GM12878 (cell line): Measurements from ENCODE around the gene B9D2. TPM values are rescaled to one million over a fixed set of nuclear protein-coding genes. Genes with fewer than 3 reads are reported as not detected.
A peak's percentile ranks its signal among the peaks of the same experiment; 100 is the strongest.

Experiments
- BACH1 ChIP-seq: fragments of 450-650 bp; IDR thresholded peaks from 2 replicates; pipeline ENCODE4 v1.6.1; 2017; ENCODE audit warnings: mild to moderate bottlenecking, borderline replicate concordance
- BHLHE40 ChIP-seq, 2 experiments: fragments of 450-650 bp in 1 of 2; IDR thresholded peaks; 2 replicates each; pipeline ENCODE4 v1.6.1; 2011 to 2017; ENCODE audit warnings: low read depth in 2 of 2, borderline replicate concordance in 1 of 2, improper control_type of control experiment in 1 of 2, low read length in 1 of 2, mild to moderate bottlenecking in 1 of 2
- CBFB ChIP-seq: IDR thresholded peaks from 2 replicates; pipeline ENCODE4 v1.6.1; 2016; ENCODE audit warnings: antibody characterized with exemption, low read depth
- EZH2 ChIP-seq: IDR thresholded peaks from 2 replicates; pipeline ENCODE4 v1.6.1; 2012; ENCODE audit warnings: low read depth, mild to moderate bottlenecking, control low read depth, inconsistent platforms, low read length, borderline replicate concordance; ENCODE audit not compliant: control insufficient read depth
- FOS ChIP-seq: IDR thresholded peaks from 3 replicates; pipeline ENCODE4 v1.6.1; 2011; ENCODE audit warnings: borderline replicate concordance; ENCODE audit not compliant: insufficient read length; ENCODE audit errors: extremely low read depth
- FOXK2 ChIP-seq: fragments of 450-650 bp; IDR thresholded peaks from 2 replicates; pipeline ENCODE4 v1.6.1; 2017; ENCODE audit warnings: mild to moderate bottlenecking, moderate library complexity
- HCFC1 ChIP-seq: fragments of 150-350 bp; IDR thresholded peaks from 2 replicates; pipeline ENCODE4 v1.6.1; 2014; ENCODE audit warnings: low read length
- KAT2A ChIP-seq: conservative IDR thresholded peaks from 2 replicates; pipeline ENCODE4 v1.6.1; 2011; ENCODE audit warnings: low read depth, low read length; ENCODE audit not compliant: control insufficient read depth
- MEF2A ChIP-seq: IDR thresholded peaks from 2 replicates; pipeline ENCODE4 v1.6.1; 2011; ENCODE audit warnings: low read depth, mild to moderate bottlenecking, low read length, moderate library complexity; ENCODE audit not compliant: insufficient read depth
- NR2C1 ChIP-seq: fragments of 450-650 bp; IDR thresholded peaks from 2 replicates; pipeline ENCODE4 v1.6.1; 2017; ENCODE audit warnings: antibody characterized with exemption, mild to moderate bottlenecking, moderate library complexity
- POLR2AphosphoS2 ChIP-seq: IDR thresholded peaks from 2 replicates; pipeline ENCODE4 v1.6.1; 2011; ENCODE audit warnings: low read depth, mild to moderate bottlenecking, low read length, improper control_type of control experiment, moderate library complexity
- RB1 ChIP-seq: fragments of 450-650 bp; formaldehyde crosslinking; IDR thresholded peaks from 2 replicates; pipeline ENCODE4 v1.6.1; 2017; ENCODE audit warnings: mild to moderate bottlenecking, borderline replicate concordance
- RCOR1 ChIP-seq: conservative IDR thresholded peaks from 2 replicates; pipeline ENCODE4 v1.6.1; 2012; ENCODE audit warnings: low read depth, low read length, improper control_type of control experiment
- RELA ChIP-seq: fragments of 450-650 bp; IDR thresholded peaks from 2 replicates; pipeline ENCODE4 v1.8.0; 2014; ENCODE audit warnings: borderline replicate concordance; ENCODE audit not compliant: partially characterized antibody
- SIN3A ChIP-seq: IDR thresholded peaks from 2 replicates; pipeline ENCODE4 v1.6.1; 2012; ENCODE audit warnings: low read depth, low read length, improper control_type of control experiment
- SMAD1 ChIP-seq: fragments of 450-650 bp; IDR thresholded peaks from 2 replicates; pipeline ENCODE4 v1.6.1; 2018; ENCODE audit warnings: mild to moderate bottlenecking, low read depth; ENCODE audit not compliant: partially characterized antibody
- SRF ChIP-seq, 2 experiments: IDR thresholded peaks; 2 replicates each; pipeline ENCODE4 v1.6.1; 2011; ENCODE audit warnings: low read depth in 2 of 2, low read length in 2 of 2, mild to moderate bottlenecking in 1 of 2, moderate library complexity in 1 of 2
- TARDBP ChIP-seq: IDR thresholded peaks from 2 replicates; pipeline ENCODE4 v1.6.1; 2016; ENCODE audit warnings: borderline replicate concordance
- TCF12 ChIP-seq: IDR thresholded peaks from 2 replicates; pipeline ENCODE4 v1.6.1; 2011; ENCODE audit warnings: low read depth, mild to moderate bottlenecking, low read length
- polyA plus RNA-seq, 11 experiments: library from polyadenylated mRNA; depleted of rRNA in 4 of 11; unstranded in 6 of 11; stranded (reverse) in 5 of 11; fragments of >200 nt; fragmentation: Nextera tagmentation in 4 of 11; fragmentation: Illumina TruSeq in 1 of 11; extraction: Ambion mirVana in 4 of 11; extraction: Trizol in 1 of 11; gene quantifications; 1 replicate in 1 of 11; 2 replicates in 10 of 11; pipeline versions ENCODE4 v1.2.1 to v1.2.3, GENCODE V29; 2011 to 2016; ENCODE audit warnings: inconsistent platforms in 2 of 11, missing spikeins in 2 of 11, low read depth in 1 of 11
- total RNA-seq, 4 experiments: library from RNA; depleted of rRNA in 3 of 4; stranded (reverse); fragments of >200 nt in 3 of 4; fragmentation: Illumina TruSeq in 1 of 4; extraction: Trizol in 1 of 4; gene quantifications; 2 replicates each; pipeline versions ENCODE4 v1.2.1 to v1.2.3, GENCODE V29; 2013 to 2021
- TF ChIP-seq, protein P1 (sequence below): fragments of 450-650 bp; formaldehyde crosslinking; IDR thresholded peaks from 2 replicates; pipeline ENCODE4 v1.4.0; 2020; ENCODE audit warnings: mild to moderate bottlenecking, moderate library complexity
- TF ChIP-seq, protein P2 (sequence below): fragments of 450-650 bp; IDR thresholded peaks from 2 replicates; pipeline ENCODE4 v1.6.1; 2017; ENCODE audit warnings: mild to moderate bottlenecking, low read depth, inconsistent platforms; ENCODE audit not compliant: poor library complexity, severe bottlenecking
- TF ChIP-seq, protein P3 (sequence below): IDR thresholded peaks from 2 replicates; pipeline ENCODE4 v1.6.1; 2012; ENCODE audit warnings: low read length, inconsistent platforms
- TF ChIP-seq, protein P4 (sequence below): fragments of 450-650 bp; IDR thresholded peaks from 2 replicates; pipeline ENCODE4 v1.6.1; 2017; ENCODE audit warnings: low read depth, mild to moderate bottlenecking, moderate library complexity

B9D2 gene
- total and polyA plus RNA-seq, 10 of the 15 experiments (the other 5 are each of a cell fraction or from before 2014, with no cell fraction given), result 2.4 to 12.4 (median 5.0) TPM

DNA sequence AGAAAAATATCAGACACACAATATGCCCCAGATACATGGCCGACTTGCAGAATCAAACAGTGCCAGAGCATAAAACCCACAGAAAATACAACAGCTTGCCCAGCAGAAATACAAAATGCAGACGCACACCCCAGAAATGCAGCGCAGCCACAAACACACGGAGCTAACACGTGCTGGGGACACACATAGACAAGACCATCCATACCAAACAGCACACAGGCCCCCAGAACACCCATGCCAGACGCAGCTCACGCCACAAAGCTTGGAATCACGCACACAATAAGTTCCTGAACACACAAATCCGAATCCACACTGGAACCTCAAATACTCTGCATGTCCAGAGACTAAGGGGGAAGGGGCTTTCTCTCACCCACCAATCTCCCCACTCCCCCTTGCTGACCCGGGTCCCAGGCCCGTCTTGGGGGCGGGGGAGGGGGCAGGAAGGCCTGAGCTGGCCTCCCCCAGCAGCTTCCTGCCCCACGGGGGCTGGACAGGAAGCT lies 36.8 kb downstream of the B9D2 start (continued):
- TF ChIP-seq, protein P1, sequence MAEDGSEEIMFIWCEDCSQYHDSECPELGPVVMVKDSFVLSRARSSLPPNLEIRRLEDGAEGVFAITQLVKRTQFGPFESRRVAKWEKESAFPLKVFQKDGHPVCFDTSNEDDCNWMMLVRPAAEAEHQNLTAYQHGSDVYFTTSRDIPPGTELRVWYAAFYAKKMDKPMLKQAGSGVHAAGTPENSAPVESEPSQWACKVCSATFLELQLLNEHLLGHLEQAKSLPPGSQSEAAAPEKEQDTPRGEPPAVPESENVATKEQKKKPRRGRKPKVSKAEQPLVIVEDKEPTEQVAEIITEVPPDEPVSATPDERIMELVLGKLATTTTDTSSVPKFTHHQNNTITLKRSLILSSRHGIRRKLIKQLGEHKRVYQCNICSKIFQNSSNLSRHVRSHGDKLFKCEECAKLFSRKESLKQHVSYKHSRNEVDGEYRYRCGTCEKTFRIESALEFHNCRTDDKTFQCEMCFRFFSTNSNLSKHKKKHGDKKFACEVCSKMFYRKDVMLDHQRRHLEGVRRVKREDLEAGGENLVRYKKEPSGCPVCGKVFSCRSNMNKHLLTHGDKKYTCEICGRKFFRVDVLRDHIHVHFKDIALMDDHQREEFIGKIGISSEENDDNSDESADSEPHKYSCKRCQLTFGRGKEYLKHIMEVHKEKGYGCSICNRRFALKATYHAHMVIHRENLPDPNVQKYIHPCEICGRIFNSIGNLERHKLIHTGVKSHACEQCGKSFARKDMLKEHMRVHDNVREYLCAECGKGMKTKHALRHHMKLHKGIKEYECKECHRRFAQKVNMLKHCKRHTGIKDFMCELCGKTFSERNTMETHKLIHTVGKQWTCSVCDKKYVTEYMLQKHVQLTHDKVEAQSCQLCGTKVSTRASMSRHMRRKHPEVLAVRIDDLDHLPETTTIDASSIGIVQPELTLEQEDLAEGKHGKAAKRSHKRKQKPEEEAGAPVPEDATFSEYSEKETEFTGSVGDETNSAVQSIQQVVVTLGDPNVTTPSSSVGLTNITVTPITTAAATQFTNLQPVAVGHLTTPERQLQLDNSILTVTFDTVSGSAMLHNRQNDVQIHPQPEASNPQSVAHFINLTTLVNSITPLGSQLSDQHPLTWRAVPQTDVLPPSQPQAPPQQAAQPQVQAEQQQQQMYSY (CRISPR knock-in tag), result no peak
- TF ChIP-seq RB1 (no peak), NR2C1 (no peak), FOXK2 (no peak), EZH2 (no peak), RCOR1 (no peak), SRF (IDR thresholded peaks at IDR 0.05; ENCODE audit: low read depth in 2 of 2, low read length in 2 of 2) (0 out of 4 replicates have a peak, but pooled peaks of 1 of the 2 experiments have one; percentile 12), CBFB (no peak), SMAD1 (peak; percentile 15), RELA (no peak), TCF12 (no peak), FOS (no peak), BHLHE40 (IDR thresholded peaks at IDR 0.05; ENCODE audit: borderline replicate concordance in 1 of 2, low read depth in 2 of 2, low read length in 1 of 2) (no peak), KAT2A (no peak), BACH1 (no peak; the same call in 1 of the 2 replicates), TARDBP (no peak), SIN3A (no peak), MEF2A (no peak), POLR2AphosphoS2 (no peak), HCFC1 (no peak)
- TF ChIP-seq, protein P2, sequence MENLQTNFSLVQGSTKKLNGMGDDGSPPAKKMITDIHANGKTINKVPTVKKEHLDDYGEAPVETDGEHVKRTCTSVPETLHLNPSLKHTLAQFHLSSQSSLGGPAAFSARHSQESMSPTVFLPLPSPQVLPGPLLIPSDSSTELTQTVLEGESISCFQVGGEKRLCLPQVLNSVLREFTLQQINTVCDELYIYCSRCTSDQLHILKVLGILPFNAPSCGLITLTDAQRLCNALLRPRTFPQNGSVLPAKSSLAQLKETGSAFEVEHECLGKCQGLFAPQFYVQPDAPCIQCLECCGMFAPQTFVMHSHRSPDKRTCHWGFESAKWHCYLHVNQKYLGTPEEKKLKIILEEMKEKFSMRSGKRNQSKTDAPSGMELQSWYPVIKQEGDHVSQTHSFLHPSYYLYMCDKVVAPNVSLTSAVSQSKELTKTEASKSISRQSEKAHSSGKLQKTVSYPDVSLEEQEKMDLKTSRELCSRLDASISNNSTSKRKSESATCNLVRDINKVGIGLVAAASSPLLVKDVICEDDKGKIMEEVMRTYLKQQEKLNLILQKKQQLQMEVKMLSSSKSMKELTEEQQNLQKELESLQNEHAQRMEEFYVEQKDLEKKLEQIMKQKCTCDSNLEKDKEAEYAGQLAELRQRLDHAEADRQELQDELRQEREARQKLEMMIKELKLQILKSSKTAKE, result no peak
- TF ChIP-seq, protein P3, sequence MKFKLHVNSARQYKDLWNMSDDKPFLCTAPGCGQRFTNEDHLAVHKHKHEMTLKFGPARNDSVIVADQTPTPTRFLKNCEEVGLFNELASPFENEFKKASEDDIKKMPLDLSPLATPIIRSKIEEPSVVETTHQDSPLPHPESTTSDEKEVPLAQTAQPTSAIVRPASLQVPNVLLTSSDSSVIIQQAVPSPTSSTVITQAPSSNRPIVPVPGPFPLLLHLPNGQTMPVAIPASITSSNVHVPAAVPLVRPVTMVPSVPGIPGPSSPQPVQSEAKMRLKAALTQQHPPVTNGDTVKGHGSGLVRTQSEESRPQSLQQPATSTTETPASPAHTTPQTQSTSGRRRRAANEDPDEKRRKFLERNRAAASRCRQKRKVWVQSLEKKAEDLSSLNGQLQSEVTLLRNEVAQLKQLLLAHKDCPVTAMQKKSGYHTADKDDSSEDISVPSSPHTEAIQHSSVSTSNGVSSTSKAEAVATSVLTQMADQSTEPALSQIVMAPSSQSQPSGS, result no peak
- TF ChIP-seq, protein P4, sequence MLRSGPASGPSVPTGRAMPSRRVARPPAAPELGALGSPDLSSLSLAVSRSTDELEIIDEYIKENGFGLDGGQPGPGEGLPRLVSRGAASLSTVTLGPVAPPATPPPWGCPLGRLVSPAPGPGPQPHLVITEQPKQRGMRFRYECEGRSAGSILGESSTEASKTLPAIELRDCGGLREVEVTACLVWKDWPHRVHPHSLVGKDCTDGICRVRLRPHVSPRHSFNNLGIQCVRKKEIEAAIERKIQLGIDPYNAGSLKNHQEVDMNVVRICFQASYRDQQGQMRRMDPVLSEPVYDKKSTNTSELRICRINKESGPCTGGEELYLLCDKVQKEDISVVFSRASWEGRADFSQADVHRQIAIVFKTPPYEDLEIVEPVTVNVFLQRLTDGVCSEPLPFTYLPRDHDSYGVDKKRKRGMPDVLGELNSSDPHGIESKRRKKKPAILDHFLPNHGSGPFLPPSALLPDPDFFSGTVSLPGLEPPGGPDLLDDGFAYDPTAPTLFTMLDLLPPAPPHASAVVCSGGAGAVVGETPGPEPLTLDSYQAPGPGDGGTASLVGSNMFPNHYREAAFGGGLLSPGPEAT, result no peak
